SK-N-SH treated with all-trans-retinoic acid at 6 μM for 48 hours (cell line): ENCODE measurements around the gene CRISPLD2.

Source experiments
- ATAC-seq: fragments of 200-7000 bp; cut with Tn5 transposase; 3 replicates; pipeline ENCODE4 v1.9.1; 2020; ENCODE audit warnings: mild to moderate bottlenecking, moderate library complexity
- ARNTL ChIP-seq: fragments of 450-650 bp; formaldehyde crosslinking; IDR thresholded peaks from 2 replicates; pipeline ENCODE4 v1.5.0; 2020; ENCODE audit warnings: low read depth, mild to moderate bottlenecking, moderate library complexity, borderline replicate concordance
- BACH2 ChIP-seq: fragments of 250-450 bp; sonication (Bioruptor Pico); IDR thresholded peaks from 2 replicates; pipeline ENCODE4 v1.9.0; 2021; ENCODE audit warnings: mild to moderate bottlenecking, borderline replicate concordance
- CSDC2 ChIP-seq: fragments of 250-450 bp; sonication (Bioruptor Pico); IDR thresholded peaks from 2 replicates; pipeline ENCODE4 v1.5.0; 2020; ENCODE audit warnings: mild to moderate bottlenecking, moderate library complexity
- ESRRG ChIP-seq: fragments of 250-450 bp; sonication (Bioruptor Pico); IDR thresholded peaks from 2 replicates; pipeline ENCODE4 v1.6.1; 2021; ENCODE audit warnings: mild to moderate bottlenecking
- GLIS3 ChIP-seq: fragments of 250-450 bp; sonication (Bioruptor Pico); IDR thresholded peaks from 2 replicates; pipeline ENCODE4 v1.5.0; 2020; ENCODE audit warnings: mild to moderate bottlenecking, moderate library complexity
- ISL1 ChIP-seq: fragments of 250-450 bp; sonication (Bioruptor Pico); IDR thresholded peaks from 2 replicates; pipeline ENCODE4 v2.1.2; 2022; ENCODE audit warnings: mild to moderate bottlenecking, moderate library complexity
- OSR1 ChIP-seq: fragments of 250-450 bp; sonication (Bioruptor Pico); IDR thresholded peaks from 2 replicates; pipeline ENCODE4 v1.8.0; 2022; ENCODE audit warnings: moderate library complexity, mild to moderate bottlenecking, inconsistent platforms
- PPARA ChIP-seq: fragments of 250-450 bp; sonication (Bioruptor Pico); IDR thresholded peaks from 2 replicates; pipeline ENCODE4 v1.5.0; 2020; ENCODE audit warnings: mild to moderate bottlenecking, borderline replicate concordance
- RARB ChIP-seq: fragments of 250-450 bp; sonication (Bioruptor Pico); IDR thresholded peaks from 2 replicates; pipeline ENCODE4 v1.8.0; 2021; ENCODE audit warnings: mild to moderate bottlenecking, moderate library complexity
- TCF4 ChIP-seq: fragments of 250-450 bp; sonication (Bioruptor Pico); IDR thresholded peaks from 2 replicates; pipeline ENCODE4 v1.8.0; 2021; ENCODE audit warnings: mild to moderate bottlenecking, moderate library complexity, borderline replicate concordance
- TOX ChIP-seq: fragments of 250-450 bp; sonication (Bioruptor Pico); IDR thresholded peaks from 2 replicates; pipeline ENCODE4 v1.8.0; 2021; ENCODE audit warnings: mild to moderate bottlenecking, moderate library complexity, borderline replicate concordance
- ZC3H10 ChIP-seq: fragments of 250-450 bp; sonication (Bioruptor Pico); IDR thresholded peaks from 2 replicates; pipeline ENCODE4 v1.5.1; 2021; ENCODE audit warnings: mild to moderate bottlenecking, moderate library complexity
- ZFP3 ChIP-seq: fragments of 250-450 bp; sonication (Bioruptor Pico); IDR thresholded peaks from 2 replicates; pipeline ENCODE4 v1.5.0; 2020; ENCODE audit warnings: mild to moderate bottlenecking, moderate library complexity
- ZNF565 ChIP-seq: fragments of 450-650 bp; formaldehyde crosslinking; conservative IDR thresholded peaks from 2 replicates; pipeline ENCODE4 v1.5.0; 2020; ENCODE audit warnings: low read depth, mild to moderate bottlenecking, moderate library complexity
- ZNF70 ChIP-seq: fragments of 450-650 bp; formaldehyde crosslinking; IDR thresholded peaks from 2 replicates; pipeline ENCODE4 v1.5.0; 2020; ENCODE audit warnings: mild to moderate bottlenecking, moderate library complexity
- ZNF8 ChIP-seq: fragments of 450-650 bp; formaldehyde crosslinking; IDR thresholded peaks from 2 replicates; pipeline ENCODE4 v1.5.0; 2020; ENCODE audit warnings: mild to moderate bottlenecking, moderate library complexity
- TF ChIP-seq, protein P1 (sequence below): fragments of 250-450 bp; sonication (Bioruptor Pico); IDR thresholded peaks from 2 replicates; pipeline ENCODE4 v1.5.0; 2020; ENCODE audit warnings: mild to moderate bottlenecking, moderate library complexity
- TF ChIP-seq, protein P2 (sequence below): fragments of 250-450 bp; sonication (Bioruptor Pico); IDR thresholded peaks from 2 replicates; pipeline ENCODE4 v1.5.1; 2020; ENCODE audit warnings: low read depth, mild to moderate bottlenecking, moderate library complexity
- TF ChIP-seq, protein P3 (sequence below): fragments of 250-450 bp; sonication (Bioruptor Pico); IDR thresholded peaks from 2 replicates; pipeline ENCODE4 v1.8.0; 2020; ENCODE audit warnings: mild to moderate bottlenecking, moderate library complexity, borderline replicate concordance
- TF ChIP-seq, protein P4 (sequence below): fragments of 250-450 bp; sonication (Bioruptor Pico); IDR thresholded peaks from 2 replicates; pipeline ENCODE4 v1.5.1; 2021; ENCODE audit warnings: mild to moderate bottlenecking, moderate library complexity

Gene CRISPLD2

DNA sequence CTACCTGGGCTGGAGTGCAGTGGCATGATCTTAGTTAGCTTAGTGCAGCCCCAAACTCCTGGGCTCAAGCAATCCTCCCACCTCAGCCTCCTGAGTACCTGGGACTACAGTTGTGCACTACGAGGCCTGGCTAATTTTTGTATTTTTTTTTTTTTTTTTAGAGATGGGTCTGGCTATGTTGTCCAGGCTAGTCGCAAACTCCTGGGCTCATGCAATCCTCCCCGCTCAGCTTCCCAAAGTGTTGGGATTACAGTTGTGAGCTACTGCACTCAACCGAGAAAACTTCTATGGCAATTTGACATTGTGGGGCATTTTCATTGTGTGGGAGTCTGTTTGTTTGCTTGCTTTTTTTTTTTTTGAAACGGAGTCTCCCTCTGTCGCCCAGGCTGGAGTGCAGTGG is 30.0 kb downstream of the CRISPLD2 start:
- TF ChIP-seq, protein P1, sequence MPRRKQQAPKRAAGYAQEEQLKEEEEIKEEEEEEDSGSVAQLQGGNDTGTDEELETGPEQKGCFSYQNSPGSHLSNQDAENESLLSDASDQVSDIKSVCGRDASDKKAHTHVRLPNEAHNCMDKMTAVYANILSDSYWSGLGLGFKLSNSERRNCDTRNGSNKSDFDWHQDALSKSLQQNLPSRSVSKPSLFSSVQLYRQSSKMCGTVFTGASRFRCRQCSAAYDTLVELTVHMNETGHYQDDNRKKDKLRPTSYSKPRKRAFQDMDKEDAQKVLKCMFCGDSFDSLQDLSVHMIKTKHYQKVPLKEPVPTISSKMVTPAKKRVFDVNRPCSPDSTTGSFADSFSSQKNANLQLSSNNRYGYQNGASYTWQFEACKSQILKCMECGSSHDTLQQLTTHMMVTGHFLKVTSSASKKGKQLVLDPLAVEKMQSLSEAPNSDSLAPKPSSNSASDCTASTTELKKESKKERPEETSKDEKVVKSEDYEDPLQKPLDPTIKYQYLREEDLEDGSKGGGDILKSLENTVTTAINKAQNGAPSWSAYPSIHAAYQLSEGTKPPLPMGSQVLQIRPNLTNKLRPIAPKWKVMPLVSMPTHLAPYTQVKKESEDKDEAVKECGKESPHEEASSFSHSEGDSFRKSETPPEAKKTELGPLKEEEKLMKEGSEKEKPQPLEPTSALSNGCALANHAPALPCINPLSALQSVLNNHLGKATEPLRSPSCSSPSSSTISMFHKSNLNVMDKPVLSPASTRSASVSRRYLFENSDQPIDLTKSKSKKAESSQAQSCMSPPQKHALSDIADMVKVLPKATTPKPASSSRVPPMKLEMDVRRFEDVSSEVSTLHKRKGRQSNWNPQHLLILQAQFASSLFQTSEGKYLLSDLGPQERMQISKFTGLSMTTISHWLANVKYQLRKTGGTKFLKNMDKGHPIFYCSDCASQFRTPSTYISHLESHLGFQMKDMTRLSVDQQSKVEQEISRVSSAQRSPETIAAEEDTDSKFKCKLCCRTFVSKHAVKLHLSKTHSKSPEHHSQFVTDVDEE (CRISPR knock-in tag), result no peak
- TF ChIP-seq ARNTL, result no peak
- TF ChIP-seq PPARA (CRISPR knock-in tag), result no peak
- TF ChIP-seq, protein P2, sequence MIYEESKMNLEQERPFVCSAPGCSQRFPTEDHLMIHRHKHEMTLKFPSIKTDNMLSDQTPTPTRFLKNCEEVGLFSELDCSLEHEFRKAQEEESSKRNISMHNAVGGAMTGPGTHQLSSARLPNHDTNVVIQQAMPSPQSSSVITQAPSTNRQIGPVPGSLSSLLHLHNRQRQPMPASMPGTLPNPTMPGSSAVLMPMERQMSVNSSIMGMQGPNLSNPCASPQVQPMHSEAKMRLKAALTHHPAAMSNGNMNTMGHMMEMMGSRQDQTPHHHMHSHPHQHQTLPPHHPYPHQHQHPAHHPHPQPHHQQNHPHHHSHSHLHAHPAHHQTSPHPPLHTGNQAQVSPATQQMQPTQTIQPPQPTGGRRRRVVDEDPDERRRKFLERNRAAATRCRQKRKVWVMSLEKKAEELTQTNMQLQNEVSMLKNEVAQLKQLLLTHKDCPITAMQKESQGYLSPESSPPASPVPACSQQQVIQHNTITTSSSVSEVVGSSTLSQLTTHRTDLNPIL (CRISPR knock-in tag), result no peak
- no peak for TF ChIP-seq ZC3H10 (CRISPR knock-in tag)
- no peak for TF ChIP-seq CSDC2 (CRISPR knock-in tag)
- no peak for TF ChIP-seq BACH2 (CRISPR knock-in tag)
- no peak for TF ChIP-seq ZFP3 (CRISPR knock-in tag)
- TF ChIP-seq ZNF70 (CRISPR knock-in tag), result no peak
- no peak for TF ChIP-seq GLIS3 (CRISPR knock-in tag)
- TF ChIP-seq TCF4 (CRISPR knock-in tag), result no peak
- TF ChIP-seq ZNF8 (CRISPR knock-in tag), result no peak
- TF ChIP-seq, protein P3, sequence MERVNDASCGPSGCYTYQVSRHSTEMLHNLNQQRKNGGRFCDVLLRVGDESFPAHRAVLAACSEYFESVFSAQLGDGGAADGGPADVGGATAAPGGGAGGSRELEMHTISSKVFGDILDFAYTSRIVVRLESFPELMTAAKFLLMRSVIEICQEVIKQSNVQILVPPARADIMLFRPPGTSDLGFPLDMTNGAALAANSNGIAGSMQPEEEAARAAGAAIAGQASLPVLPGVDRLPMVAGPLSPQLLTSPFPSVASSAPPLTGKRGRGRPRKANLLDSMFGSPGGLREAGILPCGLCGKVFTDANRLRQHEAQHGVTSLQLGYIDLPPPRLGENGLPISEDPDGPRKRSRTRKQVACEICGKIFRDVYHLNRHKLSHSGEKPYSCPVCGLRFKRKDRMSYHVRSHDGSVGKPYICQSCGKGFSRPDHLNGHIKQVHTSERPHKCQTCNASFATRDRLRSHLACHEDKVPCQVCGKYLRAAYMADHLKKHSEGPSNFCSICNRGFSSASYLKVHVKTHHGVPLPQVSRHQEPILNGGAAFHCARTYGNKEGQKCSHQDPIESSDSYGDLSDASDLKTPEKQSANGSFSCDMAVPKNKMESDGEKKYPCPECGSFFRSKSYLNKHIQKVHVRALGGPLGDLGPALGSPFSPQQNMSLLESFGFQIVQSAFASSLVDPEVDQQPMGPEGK (CRISPR knock-in tag), result no peak
- TF ChIP-seq RARB (CRISPR knock-in tag), result no peak
- TF ChIP-seq, all 23 proteins: peak for 0
- no peak for ATAC-seq

DNA sequence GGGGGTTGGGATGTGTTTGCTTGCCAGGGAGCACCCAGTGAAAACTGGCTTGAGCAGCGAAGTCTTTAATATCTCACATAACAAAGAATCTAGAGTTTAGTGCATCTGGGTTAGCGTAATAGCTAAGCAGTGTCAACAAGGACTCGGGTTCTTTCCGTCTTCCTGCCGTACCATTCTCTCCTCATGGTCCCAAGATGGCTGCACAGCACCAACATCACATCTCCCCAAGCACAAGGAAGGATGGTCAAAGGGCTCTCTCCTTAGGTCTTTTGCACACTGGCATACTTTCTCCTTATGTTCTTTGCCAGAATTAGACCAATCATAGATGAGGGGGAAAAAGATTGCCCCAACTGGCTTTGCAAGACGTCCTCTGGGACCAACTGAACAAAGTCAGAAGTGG is 30.9 kb downstream of the CRISPLD2 start:
- TF ChIP-seq ZNF8 (CRISPR knock-in tag) (no peak), CSDC2 (CRISPR knock-in tag) (no peak), GLIS3 (CRISPR knock-in tag) (no peak), ISL1 (CRISPR knock-in tag) (no peak), TOX (CRISPR knock-in tag) (no peak), ZNF565 (CRISPR knock-in tag) (no peak), ZC3H10 (CRISPR knock-in tag) (no peak), PPARA (CRISPR knock-in tag) (no peak), ZFP3 (CRISPR knock-in tag) (no peak), ESRRG (no peak), BACH2 (CRISPR knock-in tag) (no peak), TCF4 (CRISPR knock-in tag) (no peak), RARB (CRISPR knock-in tag) (no peak), OSR1 (no peak), ARNTL (no peak), ZNF70 (CRISPR knock-in tag) (no peak)
- TF ChIP-seq, protein P1 (CRISPR knock-in tag), result no peak
- TF ChIP-seq, protein P4, sequence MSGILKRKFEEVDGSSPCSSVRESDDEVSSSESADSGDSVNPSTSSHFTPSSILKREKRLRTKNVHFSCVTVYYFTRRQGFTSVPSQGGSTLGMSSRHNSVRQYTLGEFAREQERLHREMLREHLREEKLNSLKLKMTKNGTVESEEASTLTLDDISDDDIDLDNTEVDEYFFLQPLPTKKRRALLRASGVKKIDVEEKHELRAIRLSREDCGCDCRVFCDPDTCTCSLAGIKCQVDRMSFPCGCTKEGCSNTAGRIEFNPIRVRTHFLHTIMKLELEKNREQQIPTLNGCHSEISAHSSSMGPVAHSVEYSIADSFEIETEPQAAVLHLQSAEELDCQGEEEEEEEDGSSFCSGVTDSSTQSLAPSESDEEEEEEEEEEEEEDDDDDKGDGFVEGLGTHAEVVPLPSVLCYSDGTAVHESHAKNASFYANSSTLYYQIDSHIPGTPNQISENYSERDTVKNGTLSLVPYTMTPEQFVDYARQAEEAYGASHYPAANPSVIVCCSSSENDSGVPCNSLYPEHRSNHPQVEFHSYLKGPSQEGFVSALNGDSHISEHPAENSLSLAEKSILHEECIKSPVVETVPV (CRISPR knock-in tag), result no peak
- TF ChIP-seq, protein P3 (CRISPR knock-in tag), result no peak
- TF ChIP-seq, protein P2 (CRISPR knock-in tag), result no peak
- no peak for ATAC-seq
